Right atrium auricular region (tissue), 2 donors: ENCODE measurements around the gene GMEB2. TPM values are rescaled to one million over a fixed set of nuclear protein-coding genes. Genes with fewer than 3 reads are reported as not detected.

Experiments used
- DNase-seq: peaks from one replicate; pipeline ENCODE4 v3.0.0-alpha.2; 2019; ENCODE audit warnings: low spot score
- H3K27ac ChIP-seq, 2 donors: fragments of 200-600 bp; sonication (generic); 1 replicate in 1 of 2; 2 replicates in 1 of 2; pipeline ENCODE4 v1.5.1; 2016 to 2019
- H3K27me3 ChIP-seq, 2 donors: fragments of 200-600 bp; sonication (generic); one replicate each; pipeline versions ENCODE4 v1.5.1 to v1.6.0; 2017 to 2019
- H3K36me3 ChIP-seq: fragments of 200-600 bp; sonication (generic); one replicate; pipeline ENCODE4 v1.5.1; 2016
- H3K4me1 ChIP-seq, 2 donors: fragments of 200-600 bp; sonication (generic); one replicate each; pipeline versions ENCODE4 v1.5.1 to v1.6.0; 2017 to 2019
- H3K4me3 ChIP-seq, 2 donors: fragments of 200-600 bp; sonication (generic); 1 replicate in 1 of 2; 2 replicates in 1 of 2; pipeline ENCODE4 v1.5.1; 2017 to 2019; ENCODE audit warnings: mild to moderate bottlenecking in 1 of 2, moderate library complexity in 1 of 2
- H3K9me3 ChIP-seq, 2 donors: fragments of 200-600 bp; sonication (generic); one replicate each; pipeline ENCODE4 v1.5.1; 2019
- total RNA-seq, 2 donors: library from RNA; depleted of rRNA; stranded (reverse); fragments of >200 nt; gene quantifications; one replicate each; pipeline ENCODE4 v1.1.0, GENCODE V29; 2016
- TF ChIP-seq, protein P1 (sequence below), 2 donors: fragments of 200-600 bp; sonication (generic); IDR thresholded peaks; one replicate each; pipeline ENCODE4 v1.5.1; 2019; ENCODE audit warnings: antibody characterized with exemption in 2 of 2

GMEB2 gene
- total RNA-seq, 2 donors from 2014 or later: 5.8 to 9.4 TPM

GRCh38 chr20:63667858-63668257 lies 41.0 kb upstream of the GMEB2 start:
- TF ChIP-seq, protein P1, sequence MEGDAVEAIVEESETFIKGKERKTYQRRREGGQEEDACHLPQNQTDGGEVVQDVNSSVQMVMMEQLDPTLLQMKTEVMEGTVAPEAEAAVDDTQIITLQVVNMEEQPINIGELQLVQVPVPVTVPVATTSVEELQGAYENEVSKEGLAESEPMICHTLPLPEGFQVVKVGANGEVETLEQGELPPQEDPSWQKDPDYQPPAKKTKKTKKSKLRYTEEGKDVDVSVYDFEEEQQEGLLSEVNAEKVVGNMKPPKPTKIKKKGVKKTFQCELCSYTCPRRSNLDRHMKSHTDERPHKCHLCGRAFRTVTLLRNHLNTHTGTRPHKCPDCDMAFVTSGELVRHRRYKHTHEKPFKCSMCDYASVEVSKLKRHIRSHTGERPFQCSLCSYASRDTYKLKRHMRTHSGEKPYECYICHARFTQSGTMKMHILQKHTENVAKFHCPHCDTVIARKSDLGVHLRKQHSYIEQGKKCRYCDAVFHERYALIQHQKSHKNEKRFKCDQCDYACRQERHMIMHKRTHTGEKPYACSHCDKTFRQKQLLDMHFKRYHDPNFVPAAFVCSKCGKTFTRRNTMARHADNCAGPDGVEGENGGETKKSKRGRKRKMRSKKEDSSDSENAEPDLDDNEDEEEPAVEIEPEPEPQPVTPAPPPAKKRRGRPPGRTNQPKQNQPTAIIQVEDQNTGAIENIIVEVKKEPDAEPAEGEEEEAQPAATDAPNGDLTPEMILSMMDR (IDR thresholded peaks at IDR 0.05): no peak
- no peak overlapping the region for H3K4me3 ChIP-seq
- no peaks in the 10 kb centered on the region for H3K9me3 ChIP-seq
- H3K4me1 ChIP-seq: no peaks in the 10 kb centered on the region
- no peak for DNase-seq
- H3K27ac ChIP-seq: no peak overlapping the region
- no peaks in the 10 kb centered on the region for H3K27me3 ChIP-seq
- H3K36me3 ChIP-seq: peaks cover 30% of the 10 kb centered on the region

DNA sequence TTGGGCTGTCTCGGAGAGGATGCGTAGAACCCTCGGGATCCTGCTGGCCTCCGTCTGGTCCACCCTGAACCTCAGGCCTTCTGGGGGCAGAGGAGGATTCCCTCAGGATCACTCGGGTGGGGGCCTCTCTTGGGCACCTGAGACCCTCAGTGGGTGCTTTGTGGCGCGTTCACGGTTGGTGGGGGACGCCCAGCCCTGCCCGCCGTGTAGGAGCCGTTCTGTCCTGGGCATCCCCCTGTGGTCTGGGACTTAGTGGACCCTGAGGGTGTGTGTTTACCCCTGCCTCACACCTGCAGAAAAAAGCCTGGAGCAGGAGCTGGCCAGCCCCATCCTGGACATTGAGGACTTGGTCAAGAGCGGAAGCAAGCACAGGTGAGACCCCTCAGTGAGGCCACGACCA lies 38.8 kb upstream of the GMEB2 start:
- TF ChIP-seq, protein P1 (IDR thresholded peaks at IDR 0.05): no peak
- no peak overlapping the region for H3K27ac ChIP-seq
- H3K27me3 ChIP-seq: no peaks in the 10 kb centered on the region
- H3K9me3 ChIP-seq: no peaks in the 10 kb centered on the region
- no peak overlapping the region for H3K4me3 ChIP-seq
- no peak for DNase-seq
- H3K36me3 ChIP-seq: peaks cover 47% of the 10 kb centered on the region
- H3K4me1 ChIP-seq: no peaks in the 10 kb centered on the region

- Histone ChIP-seq H3K4me1 (no peaks in the 10 kb centered on the region), H3K27me3 (no peaks in the 10 kb centered on the region), H3K27ac (no peak overlapping the region), H3K9me3 (no peaks in the 10 kb centered on the region), H3K36me3 (peaks cover 47% of the 10 kb centered on the region), H3K4me3 (no peak overlapping the region)
- TF ChIP-seq, protein P1 (IDR thresholded peaks at IDR 0.05): no peak
- DNase-seq: no peak
Observed at GRCh38 chr20:63664861-63665594, 38.1 kb upstream of the GMEB2 start.

DNA sequence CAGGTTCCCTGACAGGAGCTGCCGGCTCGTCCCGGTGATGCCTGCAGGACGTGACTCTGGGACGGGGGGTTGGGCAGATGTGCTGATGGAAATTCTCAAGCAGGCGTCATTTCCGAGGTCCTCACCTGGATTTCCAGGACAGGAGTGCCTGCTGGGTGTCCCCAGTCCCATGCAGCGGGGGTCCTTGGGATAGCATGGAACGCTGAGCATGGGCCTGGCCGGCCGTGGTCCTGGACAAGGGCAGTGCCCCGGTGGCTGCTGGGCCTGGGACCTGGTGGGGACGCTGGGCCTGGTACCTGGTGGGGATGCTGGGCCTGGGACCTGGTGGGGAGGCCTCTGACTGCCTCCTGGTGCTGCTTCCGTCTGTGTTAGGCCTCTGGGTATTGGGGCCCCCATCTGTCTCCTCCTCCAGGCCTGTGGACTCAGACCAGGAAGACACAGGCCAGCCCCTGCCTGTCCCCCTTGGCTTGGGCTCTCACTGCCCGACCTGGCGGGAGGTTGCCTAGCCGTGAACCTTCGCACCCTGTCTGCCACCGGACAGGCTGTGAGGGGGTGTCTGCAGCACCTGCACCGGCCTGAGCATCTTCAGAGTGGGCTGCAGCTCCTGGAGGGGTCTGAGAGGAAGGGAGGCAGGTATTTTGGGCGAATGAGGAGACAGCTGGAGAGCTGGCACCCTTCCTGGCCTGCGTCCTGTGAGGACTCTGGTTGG lies 37.4 kb upstream of the GMEB2 start:
- Histone ChIP-seq H3K27ac (no peak overlapping the region), H3K36me3 (peaks cover 47% of the 10 kb centered on the region), H3K4me1 (peaks cover 0 to 5% of the 10 kb centered on the region in 2 donors), H3K27me3 (no peaks in the 10 kb centered on the region), H3K9me3 (no peaks in the 10 kb centered on the region), H3K4me3 (no peak overlapping the region)
- TF ChIP-seq, protein P1 (IDR thresholded peaks at IDR 0.05): no peak
- no peak for DNase-seq

DNA sequence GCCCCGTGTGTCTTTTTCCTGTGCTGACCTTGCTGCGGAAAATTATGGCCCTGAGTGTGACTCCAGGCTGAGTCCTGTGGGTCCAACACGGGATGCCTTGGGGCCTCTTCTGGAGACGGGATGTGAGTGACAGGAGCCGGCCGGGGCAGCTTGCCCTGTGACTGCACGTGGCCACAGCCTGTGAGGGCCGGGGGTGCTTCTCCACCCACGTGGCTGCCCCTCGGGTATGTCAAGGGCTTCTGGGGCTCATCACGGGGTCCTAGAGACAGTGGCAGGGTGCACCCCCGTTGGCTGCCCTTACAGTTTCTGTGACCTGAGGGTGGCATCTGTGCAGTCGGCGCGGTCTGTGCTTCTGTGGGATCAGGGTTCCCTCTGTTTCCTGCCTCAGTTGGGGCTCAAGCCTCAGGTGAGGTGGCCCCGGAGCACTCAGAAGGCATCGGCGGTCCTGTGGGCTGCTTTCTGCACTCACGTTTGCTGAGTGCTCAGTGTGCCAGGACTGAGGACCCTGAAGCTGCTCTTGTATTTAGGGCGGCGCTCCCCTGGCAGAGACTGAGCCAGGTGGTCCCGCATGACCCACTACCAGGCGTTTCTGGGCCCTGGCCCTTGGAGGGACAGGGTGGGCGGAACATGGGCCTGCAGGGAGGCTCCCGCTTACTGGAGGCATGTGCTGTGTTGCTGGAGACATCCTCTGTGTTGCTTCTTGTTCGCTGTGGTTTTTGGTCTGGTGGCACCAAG lies 36.6 kb upstream of the GMEB2 start:
- TF ChIP-seq, protein P1 (IDR thresholded peaks at IDR 0.05): no peak
- peaks cover 40% of the 10 kb centered on the region for H3K36me3 ChIP-seq

More for the DNA sequence above, 36.6 kb upstream of the GMEB2 start:
- H3K27me3 ChIP-seq: no peaks in the 10 kb centered on the region
- H3K4me3 ChIP-seq: no peak overlapping the region
- H3K27ac ChIP-seq: no peak overlapping the region
- no peak for DNase-seq
- H3K9me3 ChIP-seq: no peaks in the 10 kb centered on the region
- peaks cover 0 to 10% of the 10 kb centered on the region in 2 donors for H3K4me1 ChIP-seq
